HEK293T (cell line): ENCODE measurements around the gene SNRNP35.
"Not testable (repeated sequence)": the region's sequence is repeated elsewhere in the genome, so short reads cannot be mapped to it uniquely, and the experiment has no call there.

Source experiments
- CTCF ChIA-PET: fragments of 350-600 bp; formaldehyde crosslinking; extraction: SDS; loops from one replicate; lab custom pipeline; 2021; ENCODE audit warnings: antibody characterized with exemption, inconsistent platforms; lab: Yijun Ruan, JAX
- POLR2A ChIA-PET: fragments of 350-600 bp; formaldehyde crosslinking; extraction: SDS; loops from one replicate; lab custom pipeline; 2020; ENCODE audit warnings: antibody characterized with exemption, inconsistent platforms; lab: Yijun Ruan, JAX
- DNase-seq: peaks from one replicate; pipeline ENCODE4 v3.0.0; 2012; ENCODE audit warnings: mixed read lengths; ENCODE audit errors: extremely low spot score
- ARNT ChIP-seq: fragments of 450-650 bp; IDR thresholded peaks from 2 replicates; pipeline ENCODE4 v1.6.1; 2017; ENCODE audit warnings: mild to moderate bottlenecking
- BHLHE40 ChIP-seq: fragments of 450-650 bp; IDR thresholded peaks from 2 replicates; pipeline ENCODE4 v1.6.1; 2016; ENCODE audit warnings: mild to moderate bottlenecking, moderate library complexity, borderline replicate concordance
- CTBP1 ChIP-seq: fragments of 450-650 bp; IDR thresholded peaks from 2 replicates; pipeline ENCODE4 v1.6.1; 2016; ENCODE audit warnings: borderline replicate concordance
- ELF4 ChIP-seq: fragments of 450-650 bp; IDR thresholded peaks from 2 replicates; pipeline ENCODE4 v1.6.1; 2017; ENCODE audit warnings: antibody characterized with exemption
- FOXA1 ChIP-seq: fragments of 450-650 bp; IDR thresholded peaks from 2 replicates; pipeline ENCODE4 v1.6.1; 2016; ENCODE audit warnings: mild to moderate bottlenecking
- FOXK2 ChIP-seq: fragments of 450-650 bp; IDR thresholded peaks from 2 replicates; pipeline ENCODE4 v1.6.1; 2016; ENCODE audit warnings: mild to moderate bottlenecking
- FOXM1 ChIP-seq: fragments of 450-650 bp; IDR thresholded peaks from 2 replicates; pipeline ENCODE4 v1.6.1; 2017; ENCODE audit warnings: mild to moderate bottlenecking, borderline replicate concordance
- HDGF ChIP-seq: fragments of 450-650 bp; IDR thresholded peaks from 2 replicates; pipeline ENCODE4 v1.6.1; 2017; ENCODE audit warnings: antibody characterized with exemption, borderline replicate concordance
- L3MBTL2 ChIP-seq: fragments of 450-650 bp; conservative IDR thresholded peaks from 2 replicates; pipeline ENCODE4 v1.6.1; 2016; ENCODE audit warnings: mild to moderate bottlenecking
- LEF1 ChIP-seq: fragments of 450-650 bp; IDR thresholded peaks from 2 replicates; pipeline ENCODE4 v1.6.1; 2017; ENCODE audit warnings: mild to moderate bottlenecking, borderline replicate concordance
- NFRKB ChIP-seq: fragments of 450-650 bp; IDR thresholded peaks from 2 replicates; pipeline ENCODE4 v1.6.1; 2016; ENCODE audit warnings: mild to moderate bottlenecking, moderate library complexity
- SP1 ChIP-seq: fragments of 450-650 bp; IDR thresholded peaks from 2 replicates; pipeline ENCODE4 v1.6.1; 2017
- SUZ12 ChIP-seq: fragments of 450-650 bp; IDR thresholded peaks from 2 replicates; pipeline ENCODE4 v1.6.1; 2016; ENCODE audit warnings: mild to moderate bottlenecking
- TARDBP ChIP-seq: fragments of 450-650 bp; IDR thresholded peaks from 2 replicates; pipeline ENCODE4 v1.6.1; 2016
- ZNF384 ChIP-seq: fragments of 450-650 bp; IDR thresholded peaks from 2 replicates; pipeline ENCODE4 v1.6.1; 2016
- TF ChIP-seq, protein P1 (sequence below): fragments of 450-650 bp; IDR thresholded peaks from 2 replicates; pipeline ENCODE4 v1.6.1; 2016

The SNRNP35 gene

DNA sequence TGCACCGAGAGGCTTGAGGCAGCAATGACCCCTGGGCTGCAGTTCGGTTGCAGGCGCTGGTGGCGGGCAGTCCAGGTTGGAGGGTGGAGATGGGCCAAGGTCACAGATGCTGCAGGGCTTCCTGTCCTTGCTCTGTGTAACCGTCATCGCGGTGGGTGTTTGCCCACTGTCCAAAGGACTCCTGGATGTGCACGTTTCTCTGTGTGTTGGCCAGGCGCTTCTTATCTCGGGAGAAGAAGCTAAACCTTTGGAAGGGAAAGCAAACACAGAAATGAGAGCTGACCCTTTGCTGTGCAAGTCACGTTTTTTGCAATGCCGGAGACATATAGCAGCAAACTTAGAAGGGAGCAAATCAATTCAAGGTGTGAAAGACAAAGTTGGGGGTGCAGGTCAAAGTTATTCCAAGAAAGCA lies 14.5 kb downstream of the SNRNP35 start:
- CTCF ChIA-PET, result no interaction called here
- DNase-seq, result no peak
- TF ChIP-seq SUZ12, result no peak
- TF ChIP-seq NFRKB, result no peak
- no peak for TF ChIP-seq BHLHE40
- no peak for TF ChIP-seq ELF4
- no peak for TF ChIP-seq CTBP1
- TF ChIP-seq, protein P1, sequence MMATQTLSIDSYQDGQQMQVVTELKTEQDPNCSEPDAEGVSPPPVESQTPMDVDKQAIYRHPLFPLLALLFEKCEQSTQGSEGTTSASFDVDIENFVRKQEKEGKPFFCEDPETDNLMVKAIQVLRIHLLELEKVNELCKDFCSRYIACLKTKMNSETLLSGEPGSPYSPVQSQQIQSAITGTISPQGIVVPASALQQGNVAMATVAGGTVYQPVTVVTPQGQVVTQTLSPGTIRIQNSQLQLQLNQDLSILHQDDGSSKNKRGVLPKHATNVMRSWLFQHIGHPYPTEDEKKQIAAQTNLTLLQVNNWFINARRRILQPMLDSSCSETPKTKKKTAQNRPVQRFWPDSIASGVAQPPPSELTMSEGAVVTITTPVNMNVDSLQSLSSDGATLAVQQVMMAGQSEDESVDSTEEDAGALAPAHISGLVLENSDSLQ, result no peak
- no peak for TF ChIP-seq FOXA1
- no peak for TF ChIP-seq L3MBTL2
- TF ChIP-seq LEF1, result no peak
- no peak for TF ChIP-seq ARNT
- TF ChIP-seq SP1, result no peak
- no peak for TF ChIP-seq HDGF
- no peak for TF ChIP-seq FOXM1
- no peak for TF ChIP-seq TARDBP
- POLR2A ChIA-PET, result interaction anchor here (0.6 kb wide), 1 partner anchor 24 kb away, joined by 3 read pairs; no protein-coding TSS in a partner anchor

DNA sequence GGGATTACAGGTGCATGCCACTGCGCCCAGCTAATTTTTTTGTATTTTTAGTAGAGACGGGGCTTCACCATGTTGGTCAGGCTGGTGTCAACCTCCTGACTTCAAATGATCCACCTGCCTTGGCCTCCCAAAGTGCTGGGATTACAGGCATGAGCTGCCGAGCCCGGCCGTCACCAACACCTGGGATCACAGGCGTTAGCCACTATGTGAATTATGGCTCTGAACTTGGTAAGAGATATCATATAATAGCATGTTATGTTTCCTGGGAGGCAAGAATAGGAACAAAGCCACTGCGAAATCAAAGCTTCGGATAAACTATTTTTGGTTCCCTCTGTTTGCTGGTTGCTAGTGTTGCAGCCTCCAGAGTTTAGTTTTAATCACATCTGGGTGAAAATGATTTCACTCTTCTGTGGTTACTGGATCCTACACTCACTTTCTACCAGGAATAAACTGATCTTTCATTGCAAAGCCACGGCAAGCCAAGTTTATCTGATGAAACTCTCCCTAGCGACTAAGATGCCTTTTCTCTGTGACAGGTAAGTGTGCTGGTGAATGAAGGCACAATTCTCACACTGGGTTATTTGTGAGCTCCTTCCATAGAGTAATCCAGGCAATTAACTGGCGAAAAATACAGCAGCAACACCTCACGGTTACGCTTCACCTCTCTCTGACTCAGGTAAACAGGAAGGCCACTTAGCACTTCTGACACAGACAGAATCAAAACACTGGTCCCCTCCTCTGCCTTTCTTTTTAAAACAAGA lies 16.7 kb downstream of the SNRNP35 start:
- ChIA-PET CTCF (no interaction called here), POLR2A (interaction anchor here (1.2 kb wide), 2 partner anchors 17 to 91 kb away, joined by 3 read pairs; partner anchors contain the start of genes KMT5A and SNRNP35)
- DNase-seq, result no peak
- no peak for TF ChIP-seq L3MBTL2
- no peak for TF ChIP-seq FOXK2
- no peak for TF ChIP-seq ELF4
- no peak for TF ChIP-seq BHLHE40
- no peak for TF ChIP-seq ARNT
- TF ChIP-seq SUZ12, result no peak

DNA sequence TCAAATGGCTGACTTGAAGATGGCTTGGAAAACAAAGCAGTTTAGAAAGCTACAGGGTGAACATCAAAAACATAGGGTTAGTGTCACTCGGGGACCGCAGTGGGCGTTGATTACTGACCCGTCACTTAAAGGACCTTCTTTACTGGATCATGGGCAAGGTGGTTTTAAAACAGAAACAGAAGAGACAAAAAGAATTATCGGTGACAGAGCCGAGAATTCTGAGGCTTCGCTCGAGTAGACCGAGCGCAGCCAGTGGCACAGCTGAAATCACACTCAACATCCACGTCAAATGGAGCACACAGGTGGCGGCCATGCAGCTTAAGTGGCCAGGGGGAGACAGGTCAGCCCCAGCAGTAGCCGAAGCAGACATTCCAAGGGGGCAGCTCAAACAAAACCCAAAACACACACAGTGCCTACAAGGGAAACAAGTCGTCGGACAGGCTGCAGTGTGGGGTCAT lies 17.3 kb downstream of the SNRNP35 start:
- TF ChIP-seq ARNT, result no peak
- TF ChIP-seq FOXM1, result no peak
- TF ChIP-seq, protein P1, result no peak
- TF ChIP-seq CTBP1, result no peak
- no peak for TF ChIP-seq LEF1
- TF ChIP-seq TARDBP, result no peak
- no peak for TF ChIP-seq BHLHE40
- no peak for TF ChIP-seq HDGF
- no peak for DNase-seq
- ChIA-PET CTCF (no interaction called here), POLR2A (interaction anchor here (0.8 to 1.2 kb wide), 2 partner anchors 14 to 17 kb away, joined by 3 read pairs; partner anchors contain the start of gene SNRNP35)

DNA sequence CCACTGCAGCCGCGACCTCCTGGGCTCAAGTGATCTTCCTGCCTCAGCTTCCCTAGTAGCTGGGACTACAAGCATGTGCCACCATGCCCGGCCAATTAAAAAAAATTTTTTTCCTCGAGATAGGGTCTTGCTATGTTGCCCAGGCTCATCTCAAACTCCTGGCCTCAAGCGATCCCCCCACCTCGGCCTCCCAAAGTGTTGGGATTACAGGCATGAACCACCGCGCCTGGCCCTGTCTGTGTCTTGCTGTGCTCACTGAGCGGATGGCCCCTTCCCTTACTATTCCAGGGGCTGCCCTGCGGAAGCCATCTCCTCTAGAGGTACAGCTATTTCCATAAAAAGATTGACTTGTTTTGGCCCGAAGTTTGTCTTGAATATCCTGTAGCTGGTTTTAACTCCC lies 20.1 kb downstream of the SNRNP35 start:
- ChIA-PET POLR2A (no interaction called here), CTCF (no interaction called here)
- DNase-seq, result no peak
- TF ChIP-seq LEF1 (no peak), TARDBP (no peak), FOXK2 (no peak), ELF4 (no peak), SP1 (no peak), ZNF384 (no peak)

DNA sequence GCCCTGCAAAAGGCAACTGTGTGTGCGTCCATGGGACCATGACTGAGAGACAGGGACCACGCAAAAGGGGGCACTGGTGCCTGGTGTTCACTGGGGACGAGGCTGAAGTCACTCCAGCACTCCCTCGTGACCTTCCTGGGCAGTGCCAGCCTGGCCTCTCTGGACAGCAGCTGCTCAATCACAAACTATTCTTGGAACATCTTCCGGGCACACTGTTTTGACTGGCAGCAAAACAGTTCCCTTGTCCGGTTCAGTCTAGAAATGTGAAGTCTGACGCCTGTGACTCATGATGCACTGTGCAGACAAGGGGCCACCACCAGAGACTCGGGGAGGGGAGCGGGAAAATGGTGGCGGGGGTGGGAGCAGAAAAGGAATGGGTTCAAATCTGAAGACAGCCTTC lies 20.8 kb downstream of the SNRNP35 start:
- ChIA-PET POLR2A (no interaction called here), CTCF (no interaction called here)
- no peak for DNase-seq
- TF ChIP-seq TARDBP (no peak), L3MBTL2 (no peak), BHLHE40 (no peak), LEF1 (no peak), HDGF (no peak), FOXM1 (no peak), ZNF384 (no peak)

DNA sequence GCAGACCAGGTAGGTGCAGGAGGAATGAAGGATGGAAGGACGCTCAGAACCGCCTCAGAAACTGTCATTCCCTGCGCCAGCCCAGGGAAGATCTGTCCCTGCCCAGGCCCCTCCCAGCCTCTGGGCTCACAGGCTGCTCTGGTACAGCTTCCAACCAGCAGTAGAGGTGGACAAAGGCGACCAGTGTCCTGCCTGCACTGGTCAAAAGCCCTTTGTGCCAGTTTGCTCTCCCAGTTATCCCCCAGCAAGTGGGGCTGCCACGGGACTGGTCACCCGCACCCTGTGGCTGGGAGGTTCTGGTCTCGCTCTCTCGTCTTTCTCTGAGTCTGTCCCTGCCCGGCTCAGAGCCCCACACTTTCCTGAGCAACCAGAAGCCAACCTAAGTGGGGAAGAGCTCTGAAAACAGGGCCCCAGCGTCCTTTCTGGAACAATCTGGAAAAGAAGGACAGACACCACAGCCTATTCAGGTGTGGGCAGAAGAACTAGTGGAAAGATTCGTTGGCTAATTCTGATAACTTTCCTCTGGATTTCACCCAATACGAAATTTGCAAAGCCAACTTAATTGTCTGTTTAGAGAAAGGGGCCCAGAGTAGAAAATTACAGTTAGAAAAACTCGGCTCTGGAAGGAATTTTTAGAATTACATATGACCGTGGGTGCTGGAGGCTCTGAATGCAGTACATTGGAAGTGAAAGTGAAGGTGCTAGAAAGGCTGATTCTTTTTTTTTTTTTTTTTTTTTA lies 21.7 kb downstream of the SNRNP35 start:
- TF ChIP-seq LEF1 (no peak), L3MBTL2 (no peak), SUZ12 (no peak), ARNT (no peak), CTBP1 (no peak), HDGF (no peak)
- CTCF ChIA-PET, result no interaction called here
- POLR2A ChIA-PET, result no interaction called here
- no peak for DNase-seq

DNA sequence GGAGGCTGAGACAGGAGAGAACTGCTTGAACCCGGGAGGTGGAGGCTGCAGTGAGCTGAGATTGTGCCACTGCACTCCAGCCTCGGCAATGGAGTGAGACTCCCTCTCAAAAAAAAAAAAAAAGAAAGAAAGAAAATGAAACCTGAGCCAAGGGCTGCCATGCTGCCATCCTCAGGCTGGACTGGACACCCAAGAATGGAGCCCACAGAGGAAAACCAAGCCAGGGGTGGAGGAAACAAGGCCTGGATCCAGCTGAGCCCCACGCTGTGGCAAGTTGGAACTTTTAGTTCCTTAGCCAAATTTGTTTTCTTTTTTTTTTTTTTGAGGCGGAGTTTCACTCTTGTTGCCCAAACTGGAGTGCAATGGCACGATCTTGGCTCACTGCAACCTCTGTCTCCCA lies 23.3 kb downstream of the SNRNP35 start:
- POLR2A ChIA-PET, CTCF ChIA-PET, DNase-seq: not testable (repeated sequence)
